IMR-90 (cell line): ENCODE data around the gene TBC1D10B. TPM values are rescaled to one million over a fixed set of nuclear protein-coding genes. Genes with fewer than 3 reads are reported as not detected.

Experiments used
- ATAC-seq: fragments of 200-7000 bp; cut with Tn5 transposase; 2 replicates; pipeline ENCODE4 v1.9.1; 2020; ENCODE audit warnings: low read depth, mild to moderate bottlenecking, moderate library complexity
- BruUV-seq: library from RNA; stranded (reverse); fragments of 400-500 nt; replicated peaks from 2 replicates; lab custom pipeline; 2021; lab: Mats Ljungman, UMichigan
- CTCF ChIA-PET: fragments of 300-600 bp; formaldehyde crosslinking; extraction: SDS; loops from one replicate; lab custom pipeline; 2021; ENCODE audit warnings: antibody characterized with exemption; lab: Yijun Ruan, JAX
- POLR2A ChIA-PET: fragments of 300-600 bp; sonication (Branson Sonifier 250); formaldehyde crosslinking; loops from one replicate; lab custom pipeline; 2022; ENCODE audit warnings: antibody characterized with exemption; ENCODE audit not compliant: unreplicated experiment; lab: Charles Lee
- DNase-seq: peaks from one replicate; pipeline ENCODE4 v3.0.0; 2013
- H2AFZ ChIP-seq: replicated peaks from 2 replicates; pipeline ENCODE3; 2013; ENCODE audit warnings: low read length, mild to moderate bottlenecking; ENCODE audit not compliant: poor library complexity
- H2AK5ac ChIP-seq: 2 replicates; pipeline ENCODE4 v1.6.1; 2013; ENCODE audit warnings: low read depth, low read length, inconsistent platforms
- H2AK9ac ChIP-seq: replicated peaks from 2 replicates; pipeline ENCODE3; 2013; ENCODE audit warnings: mild to moderate bottlenecking, low read depth, low read length, moderate library complexity; ENCODE audit not compliant: poor library complexity
- H2BK120ac ChIP-seq: 2 replicates; pipeline ENCODE4 v1.6.1; 2013; ENCODE audit warnings: low read depth, low read length, inconsistent platforms
- H2BK15ac ChIP-seq: 3 replicates; pipeline ENCODE4 v1.6.1; 2013; ENCODE audit warnings: low read depth, low read length, inconsistent platforms
- H2BK20ac ChIP-seq: 2 replicates; pipeline ENCODE4 v1.6.1; 2013; ENCODE audit warnings: low read depth, mild to moderate bottlenecking, inconsistent platforms, low read length, moderate library complexity
- H2BK5ac ChIP-seq: 2 replicates; pipeline ENCODE4 v1.6.1; 2013; ENCODE audit warnings: mild to moderate bottlenecking, low read depth, low read length, inconsistent platforms; ENCODE audit not compliant: poor library complexity, severe bottlenecking
- H3K14ac ChIP-seq: replicated peaks from 2 replicates; pipeline ENCODE4 v1.6.1; 2013; ENCODE audit warnings: low read depth, low read length, inconsistent platforms
- H3K18ac ChIP-seq: 2 replicates; pipeline ENCODE4 v1.6.1; 2013; ENCODE audit warnings: low read depth, low read length, control low read depth
- H3K23ac ChIP-seq: 2 replicates; pipeline ENCODE4 v1.6.1; 2013; ENCODE audit warnings: low read depth, low read length, inconsistent platforms
- H3K27ac ChIP-seq: 2 replicates; pipeline ENCODE4 v1.5.1; 2013; ENCODE audit warnings: mild to moderate bottlenecking, control low read depth, low read length; ENCODE audit not compliant: insufficient read depth
- H3K27me3 ChIP-seq: 2 replicates; pipeline ENCODE4 v1.6.1; 2013; ENCODE audit warnings: low read length; ENCODE audit not compliant: control insufficient read depth, insufficient read depth
- H3K36me3 ChIP-seq: 2 replicates; pipeline ENCODE4 v1.6.1; 2013; ENCODE audit warnings: low read length, mixed read lengths; ENCODE audit not compliant: control insufficient read depth, insufficient read depth
- H3K4ac ChIP-seq: 2 replicates; pipeline ENCODE4 v1.6.1; 2013; ENCODE audit warnings: low read depth, low read length, inconsistent platforms
- H3K4me1 ChIP-seq: 2 replicates; pipeline ENCODE4 v1.6.1; 2013; ENCODE audit warnings: low read length, mixed read lengths; ENCODE audit not compliant: control insufficient read depth, insufficient read depth
- H3K4me2 ChIP-seq: 2 replicates; pipeline ENCODE4 v1.6.1; 2013; ENCODE audit warnings: low read depth, mild to moderate bottlenecking, control low read depth, low read length, moderate library complexity
- H3K4me3 ChIP-seq: 2 replicates; pipeline ENCODE4 v1.5.1; 2013; ENCODE audit warnings: low read depth, mild to moderate bottlenecking, control low read depth, low read length, moderate library complexity; ENCODE audit not compliant: insufficient read depth
- H3K56ac ChIP-seq: 2 replicates; pipeline ENCODE4 v1.6.1; 2013; ENCODE audit warnings: low read length, inconsistent platforms; ENCODE audit not compliant: insufficient read depth; ENCODE audit errors: extremely low read depth
- H3K79me1 ChIP-seq, 2 experiments: 2 replicates each; pipeline ENCODE4 v1.6.1; 2013; ENCODE audit warnings: low read length in 2 of 2, inconsistent platforms in 1 of 2, low read depth in 1 of 2
- H3K9ac ChIP-seq: 2 replicates; pipeline ENCODE4 v1.6.1; 2013; ENCODE audit warnings: low read depth, low read length, control low read depth
- H3K9me1 ChIP-seq: 2 replicates; pipeline ENCODE4 v1.6.1; 2013; ENCODE audit warnings: low read length, inconsistent platforms; ENCODE audit not compliant: insufficient read depth
- H3K9me3 ChIP-seq: 2 replicates; pipeline ENCODE4 v1.6.1; 2013; ENCODE audit warnings: low read length; ENCODE audit not compliant: control insufficient read depth, insufficient read depth
- H4K20me1 ChIP-seq: 2 replicates; pipeline ENCODE4 v1.6.1; 2013; ENCODE audit warnings: low read length, inconsistent platforms; ENCODE audit not compliant: insufficient read depth
- H4K5ac ChIP-seq: 2 replicates; pipeline ENCODE4 v1.6.1; 2013; ENCODE audit warnings: mild to moderate bottlenecking, low read depth, low read length, control low read depth
- H4K8ac ChIP-seq, 2 experiments: 2 replicates each; pipeline ENCODE4 v1.6.1; 2013; ENCODE audit warnings: low read depth in 2 of 2, low read length in 2 of 2, control low read depth in 1 of 2, inconsistent platforms in 1 of 2
- H4K91ac ChIP-seq: 2 replicates; pipeline ENCODE4 v1.6.1; 2013; ENCODE audit warnings: low read depth, low read length, inconsistent platforms; ENCODE audit not compliant: insufficient read depth
- CEBPB ChIP-seq: IDR thresholded peaks from 2 replicates; pipeline ENCODE4 v1.6.1; 2012; ENCODE audit warnings: low read depth, low read length, improper control_type of control experiment
- CTCF ChIP-seq: conservative IDR thresholded peaks from 2 replicates; pipeline ENCODE4 v1.5.1; 2012; ENCODE audit warnings: mild to moderate bottlenecking, low read depth, low read length, improper control_type of control experiment
- FOS ChIP-seq: fragments of 150-350 bp; IDR thresholded peaks from 2 replicates; pipeline ENCODE4 v1.6.1; 2016; ENCODE audit warnings: low read depth, low read length
- MAFK ChIP-seq: IDR thresholded peaks from 2 replicates; pipeline ENCODE4 v1.6.1; 2012; ENCODE audit warnings: low read depth, low read length, improper control_type of control experiment
- MAZ ChIP-seq: IDR thresholded peaks from 2 replicates; pipeline ENCODE4 v1.6.1; 2012; ENCODE audit warnings: low read depth, mild to moderate bottlenecking, low read length, improper control_type of control experiment, moderate library complexity, borderline replicate concordance
- POLR2A ChIP-seq: IDR thresholded peaks from 2 replicates; pipeline ENCODE4 v1.6.1; 2012; ENCODE audit warnings: mild to moderate bottlenecking, low read depth, low read length
- RAD21 ChIP-seq: IDR thresholded peaks from 2 replicates; pipeline ENCODE4 v1.6.1; 2012; ENCODE audit warnings: low read length, improper control_type of control experiment
- SMC3 ChIP-seq: fragments of 150-350 bp; IDR thresholded peaks from 2 replicates; pipeline ENCODE4 v1.6.1; 2016; ENCODE audit warnings: low read depth, mild to moderate bottlenecking, antibody characterized with exemption, low read length, moderate library complexity
- USF2 ChIP-seq: fragments of 150-350 bp; IDR thresholded peaks from 2 replicates; pipeline ENCODE4 v1.6.1; 2017; ENCODE audit warnings: mild to moderate bottlenecking, antibody characterized with exemption, low read length, low read depth
- WGBS, 2 experiments: methylation state at CpG; one replicate each; pipeline versions ENCODE4 v1.1.5 to v1.1.7; 2013; ENCODE audit warnings: missing lambda C conversion rate in 2 of 2; ENCODE audit not compliant: insufficient read length in 1 of 2; ENCODE audit errors: extremely low coverage in 2 of 2; 5-methylcytosine and 5-hydroxymethylcytosine counted together
- dilution Hi-C: fragments of 300-500 bp; cut with HindIII; formaldehyde crosslinking; loops from one replicate; pipeline ENCODE4 v1.14.3; 2018; ENCODE audit warnings: low sequenced_read_pairs; ENCODE audit not compliant: unreplicated experiment
- in situ Hi-C: fragments of 300-500 bp; cut with MboI; formaldehyde crosslinking; loops from 3 replicates; pipeline ENCODE4 v1.14.3; 2019; ENCODE audit warnings: low sequenced_read_pairs, inconsistent platforms, mixed read lengths
- intact Hi-C: fragments of 100-400 bp; cut with micrococcal nuclease; formaldehyde crosslinking; loops from 2 replicates; pipeline ENCODE4 v1.10.0; 2022
- polyA plus RNA-seq, 3 experiments: library from polyadenylated mRNA; depleted of rRNA; stranded (reverse); fragments of >200 nt; gene quantifications; 2 replicates each; pipeline ENCODE4 v1.2.3, GENCODE V29; 2012; ENCODE audit warnings: low replicate concordance in 1 of 3
- total RNA-seq: library from RNA; depleted of rRNA; stranded (reverse); fragments of >200 nt; gene quantifications from 2 replicates; pipeline ENCODE4 v1.2.3, GENCODE V29; 2012

TBC1D10B gene
- total and polyA plus RNA-seq, 2 of the 4 experiments (the other 2 are of a cell fraction), result 8.4 to 24.9 TPM

GRCh38 chr16:30401768-30402425 lies 31.6 kb upstream of the TBC1D10B start:
- Histone ChIP-seq H3K23ac (no peak overlapping the region), H3K4me2 (no peak overlapping the region), H3K27me3 (no peaks in the 10 kb centered on the region), H2AK5ac (no peak overlapping the region), H3K4me3 (no peak overlapping the region), H4K20me1 (no peaks in the 10 kb centered on the region), H3K9me3 (no peaks in the 10 kb centered on the region), H3K56ac (no peak overlapping the region), H3K9ac (no peak overlapping the region), H2BK20ac (no peak overlapping the region), H3K36me3 (peaks cover 12% of the 10 kb centered on the region; the same call in 1 of the 2 replicates), H2BK120ac (no peak overlapping the region), H2BK15ac (no peak overlapping the region), H4K91ac (no peak overlapping the region), H2BK5ac (no peak overlapping the region), H3K9me1 (peaks cover 7% of the 10 kb centered on the region), H4K8ac (peak overlapping the region in 1 of 2 experiments; percentile 17; a peak in 1 of 4 replicates), H2AFZ (no peak overlapping the region), H3K14ac (no peak overlapping the region), H3K4ac (0 out of 2 replicates have a peak overlapping the region, but pooled peaks have one; percentile 5), H3K79me1 (peaks cover 0 to 28% of the 10 kb centered on the region in 2 experiments; a peak in 3 of 4 replicates), H4K5ac (no peak overlapping the region), H3K27ac (no peak overlapping the region), H3K4me1 (peaks cover 7% of the 10 kb centered on the region), H3K18ac (no peak overlapping the region), H2AK9ac (no peak overlapping the region)
- DNase-seq (no peak), ATAC-seq (no peak)
- intact Hi-C loops (loop anchor here (10.0 kb wide), 1 partner anchor 307 kb away; the partner anchor contains the start of genes TBX6 and YPEL3), in situ Hi-C loops (loop anchor here (10.0 to 25.0 kb wide), 2 partner anchors 215 to 327 kb away; partner anchors contain the start of genes BOLA2B, CORO1A, PPP4C and SLX1A), dilution Hi-C loops (no loop called here)
- CTCF ChIA-PET, result no interaction called here
- 100% methylated on average over 1 of the region's 8 CpGs; no CpG with 5 or more reads in 1 of the 2 experiments for WGBS, 2 experiments
- no TSS peak for BruUV-seq
- POLR2A ChIA-PET, result no interaction called here
- TF ChIP-seq CTCF (no peak), CEBPB (no peak), POLR2A (no peak), MAZ (no peak), RAD21 (no peak), SMC3 (no peak), MAFK (no peak), USF2 (no peak), FOS (no peak)
